Nephron progenitor cell (in vitro differentiated cells): Measurements from ENCODE around the gene MCTP1.

ENCODE experiments used
- DNase-seq: peaks from one replicate; pipeline ENCODE4 v3.0.0; 2021
- H3K27ac Mint-ChIP-seq: 2 replicates; pipeline ENCODE4 v1.8.0; 2021; ENCODE audit warnings: mild to moderate bottlenecking, moderate library complexity, mixed read lengths
- H3K27me3 Mint-ChIP-seq: 2 replicates; pipeline ENCODE4 v1.8.0; 2021; ENCODE audit warnings: mild to moderate bottlenecking, low read depth, mixed read lengths; ENCODE audit not compliant: poor library complexity
- H3K36me3 Mint-ChIP-seq: 2 replicates; pipeline ENCODE4 v1.8.0; 2021; ENCODE audit warnings: low read depth, mixed read lengths
- H3K4me1 Mint-ChIP-seq: 2 replicates; pipeline ENCODE4 v1.8.0; 2021; ENCODE audit warnings: mixed read lengths
- H3K4me3 Mint-ChIP-seq: 2 replicates; pipeline ENCODE4 v1.8.0; 2021; ENCODE audit warnings: mild to moderate bottlenecking, moderate library complexity, mixed read lengths
- H3K9me3 Mint-ChIP-seq: 2 replicates; pipeline ENCODE4 v1.8.0; 2021; ENCODE audit warnings: mild to moderate bottlenecking, moderate library complexity, mixed read lengths
- CTCF ChIP-seq: fragments of 200-600 bp; sonication (generic); IDR thresholded peaks from 2 replicates; pipeline ENCODE4 v1.5.0; 2021; ENCODE audit warnings: antibody characterized with exemption

MCTP1 gene

GRCh38 chr5:94779684-94780083 lies 505.2 kb downstream of the MCTP1 start:
- Mint-ChIP-seq H3K4me1 (peaks cover 54% of the 10 kb centered on the region), H3K27ac (no peak overlapping the region), H3K27me3 (peaks cover 3% of the 10 kb centered on the region), H3K4me3 (no peak overlapping the region), H3K36me3 (peaks cover 2% of the 10 kb centered on the region), H3K9me3 (no peaks in the 10 kb centered on the region)
- no peak for DNase-seq
- TF ChIP-seq CTCF = no peak

- no peak for DNase-seq
- Mint-ChIP-seq H3K4me3 (no peak overlapping the region), H3K4me1 (peaks cover 54% of the 10 kb centered on the region), H3K36me3 (peaks cover 5% of the 10 kb centered on the region), H3K9me3 (no peaks in the 10 kb centered on the region), H3K27me3 (peaks cover 3% of the 10 kb centered on the region), H3K27ac (peak overlapping the region; percentile 9)
- TF ChIP-seq CTCF = no peak
These were observed 506.2 kb downstream of the MCTP1 start for GRCh38 chr5:94778732-94779131.

DNA sequence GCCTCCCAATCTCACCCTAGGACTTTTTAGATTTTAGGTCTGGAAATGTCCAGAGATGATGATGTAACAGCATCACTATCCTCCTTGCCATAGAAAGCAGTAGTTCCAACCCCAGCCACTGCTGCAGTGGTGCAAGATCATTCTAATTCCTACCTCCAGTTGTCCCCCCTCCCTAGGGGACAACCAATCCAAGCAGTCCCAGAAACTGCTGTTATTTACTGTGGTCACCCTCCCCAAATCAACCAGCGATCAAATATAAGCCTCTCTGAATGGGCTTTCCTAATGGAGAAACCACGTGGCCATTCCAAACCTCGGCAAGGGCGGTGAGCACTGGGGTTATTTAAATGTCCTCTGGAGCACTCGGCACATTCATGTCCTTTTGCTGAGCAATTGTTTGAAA lies 506.6 kb downstream of the MCTP1 start:
- Mint-ChIP-seq H3K27me3 (peaks cover 3% of the 10 kb centered on the region), H3K36me3 (peaks cover 9% of the 10 kb centered on the region), H3K27ac (peak overlapping the region; percentile 43), H3K4me1 (peaks cover 51% of the 10 kb centered on the region), H3K4me3 (no peak overlapping the region), H3K9me3 (peaks cover 4% of the 10 kb centered on the region)
- TF ChIP-seq CTCF = no peak
- no peak for DNase-seq

DNA sequence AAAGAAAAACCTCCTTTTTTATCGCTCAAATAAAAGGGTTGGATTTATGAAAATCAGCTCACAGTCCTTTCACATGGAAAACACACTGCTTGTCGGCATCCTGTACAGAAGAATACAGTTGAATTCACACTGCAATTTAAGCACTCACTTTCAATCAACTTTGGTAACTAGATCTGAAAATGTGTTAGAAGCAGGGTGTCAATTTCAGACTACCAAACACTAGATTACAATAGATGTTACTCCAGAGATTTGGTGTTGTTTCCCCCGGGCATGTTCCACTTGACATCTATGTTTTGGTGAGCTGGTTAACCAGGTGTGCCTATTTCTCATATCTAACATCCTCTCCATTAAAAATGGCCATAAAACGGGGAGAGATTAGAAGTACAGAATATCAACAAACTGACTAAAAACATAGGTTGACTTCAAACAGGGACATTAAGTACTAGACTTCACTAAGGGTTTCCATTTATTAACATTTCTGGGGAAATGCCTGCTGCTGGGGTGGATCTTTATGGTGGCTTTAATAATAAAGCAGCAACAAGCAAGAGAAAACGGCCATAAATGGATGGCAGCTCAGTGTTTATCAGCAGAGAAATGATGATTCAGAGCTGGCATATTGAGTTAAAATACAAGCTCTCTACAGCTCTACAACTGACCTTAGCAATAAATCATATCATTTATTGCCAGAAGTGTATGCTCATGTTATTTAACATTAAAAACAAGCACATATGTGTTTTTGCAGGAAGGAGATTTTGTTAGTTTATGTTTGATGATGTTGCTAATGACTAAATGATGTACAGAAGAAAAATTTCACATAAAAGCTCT lies 507.6 kb downstream of the MCTP1 start:
- no peak for DNase-seq
- TF ChIP-seq CTCF = no peak

GRCh38 chr5:94776167-94776566 lies 508.7 kb downstream of the MCTP1 start:
- Mint-ChIP-seq H3K4me3 (no peak overlapping the region), H3K36me3 (peaks cover 10% of the 10 kb centered on the region), H3K4me1 (peaks cover 33% of the 10 kb centered on the region), H3K27me3 (peaks cover 3% of the 10 kb centered on the region), H3K9me3 (peaks cover 4% of the 10 kb centered on the region), H3K27ac (no peak overlapping the region)
- no peak for TF ChIP-seq CTCF
- DNase-seq = no peak

More for the DNA sequence above, 507.6 kb downstream of the MCTP1 start:
- Mint-ChIP-seq H3K9me3 (peaks cover 4% of the 10 kb centered on the region), H3K27me3 (peaks cover 3% of the 10 kb centered on the region), H3K36me3 (peaks cover 10% of the 10 kb centered on the region), H3K4me1 (peaks cover 41% of the 10 kb centered on the region), H3K27ac (no peak overlapping the region), H3K4me3 (no peak overlapping the region)

GRCh38 chr5:94775088-94775487 lies 509.8 kb downstream of the MCTP1 start:
- TF ChIP-seq CTCF = no peak
- H3K27ac Mint-ChIP-seq = no peak overlapping the region

More at GRCh38 chr5:94775088-94775487, 509.8 kb downstream of the MCTP1 start:
- no peak for DNase-seq
- peaks cover 33% of the 10 kb centered on the region for H3K4me1 Mint-ChIP-seq
- peaks cover 4% of the 10 kb centered on the region for H3K9me3 Mint-ChIP-seq
- H3K4me3 Mint-ChIP-seq = no peak overlapping the region
- H3K27me3 Mint-ChIP-seq = peaks cover 3% of the 10 kb centered on the region
- peaks cover 10% of the 10 kb centered on the region for H3K36me3 Mint-ChIP-seq
